NCI-H146 (cell line): Measurements from ENCODE around the gene RNF111.
"Not testable (repeated sequence)": the region's sequence is repeated elsewhere in the genome, so short reads cannot be mapped to it uniquely, and the experiment has no call there.

Experiments
- DNase-seq: peaks from one replicate; lab custom pipeline; 2025; lab: John Stamatoyannopoulos, UW

The RNF111 gene

GRCh38 chr15:59000251-59000650 lies 12.8 kb downstream of the RNF111 start:
- not testable (repeated sequence) for DNase-seq

- DNase-seq = no peak
These were observed 14.5 kb downstream of the RNF111 start for GRCh38 chr15:59001946-59002345.

GRCh38 chr15:59002418-59002859 lies 15.0 kb downstream of the RNF111 start:
- DNase-seq = no peak

DNA sequence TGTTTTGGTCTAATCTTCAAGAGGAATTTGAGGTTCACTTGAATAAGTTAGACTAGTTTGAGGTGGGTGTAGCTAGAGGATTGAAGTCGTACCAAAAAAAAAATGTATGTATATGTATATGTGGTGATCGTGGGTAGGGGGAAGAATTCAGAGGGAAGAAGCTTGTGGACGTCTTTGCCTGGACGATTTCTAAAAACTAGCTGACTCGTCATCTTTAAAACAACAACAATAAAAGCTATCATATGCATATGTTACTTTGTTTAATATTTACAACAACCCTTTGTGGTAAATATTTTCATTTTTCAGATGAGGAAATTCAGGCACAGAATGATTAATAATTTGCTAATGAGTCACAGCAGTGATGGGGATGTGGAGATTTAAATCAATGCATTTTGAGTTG lies 18.1 kb downstream of the RNF111 start:
- no peak for DNase-seq

- no peak for DNase-seq
These were observed 20.6 kb downstream of the RNF111 start for GRCh38 chr15:59008086-59008485.

DNA sequence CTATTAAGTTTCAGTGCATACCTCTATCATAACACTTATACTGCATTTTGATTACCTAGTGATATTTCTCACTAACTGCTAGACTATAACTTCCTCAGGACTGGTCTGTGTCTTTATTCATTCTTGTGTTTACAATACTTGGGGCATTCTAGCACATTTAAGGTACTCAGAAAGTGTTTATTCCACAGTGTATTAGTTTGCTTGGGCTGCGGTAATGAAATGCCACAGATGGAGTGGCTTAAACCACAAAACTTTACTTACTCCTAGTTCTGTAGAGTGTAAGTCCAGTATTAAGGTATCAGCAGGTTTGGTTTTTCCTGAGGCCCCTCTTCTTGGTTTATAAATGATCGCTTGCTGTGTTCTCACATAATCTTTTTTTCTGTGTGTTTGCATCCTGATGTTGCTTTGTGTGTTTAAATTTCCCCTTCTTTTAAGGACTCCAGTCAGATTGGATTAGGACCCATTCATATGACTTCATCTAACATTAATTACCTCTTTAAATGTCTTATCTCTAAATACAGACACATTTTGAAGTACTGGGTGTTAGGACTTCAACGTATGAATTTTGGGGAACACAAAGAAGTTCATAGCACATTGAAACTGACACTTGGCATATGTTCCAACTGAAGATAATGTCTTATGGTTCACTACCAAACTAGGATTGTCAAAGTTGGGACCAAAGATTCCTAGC lies 23.9 kb downstream of the RNF111 start:
- no peak for DNase-seq

- DNase-seq = no peak
These were observed 25.9 kb downstream of the RNF111 start for GRCh38 chr15:59013246-59013873.

DNA sequence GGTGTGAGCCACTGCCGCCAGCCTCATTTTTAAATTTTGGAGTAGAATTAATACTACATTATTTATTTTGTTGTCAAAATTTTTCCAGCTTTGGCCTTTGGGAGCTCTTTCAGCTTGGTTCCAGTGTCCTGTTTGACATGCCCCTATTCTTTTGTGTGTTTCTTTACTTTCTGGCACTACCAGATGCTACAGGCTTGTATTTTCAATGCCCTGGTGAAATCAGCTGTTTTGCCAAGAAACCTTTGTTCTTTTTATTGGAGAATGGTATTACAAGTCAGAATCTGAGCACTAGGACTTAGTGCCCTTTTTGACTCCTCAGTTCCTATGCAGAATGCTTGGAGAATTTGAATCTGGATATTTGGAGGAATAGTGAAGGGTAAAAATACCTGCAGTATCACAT lies 26.6 kb downstream of the RNF111 start:
- no peak for DNase-seq

GRCh38 chr15:59017449-59017848 lies 30.0 kb downstream of the RNF111 start:
- no peak for DNase-seq

DNA sequence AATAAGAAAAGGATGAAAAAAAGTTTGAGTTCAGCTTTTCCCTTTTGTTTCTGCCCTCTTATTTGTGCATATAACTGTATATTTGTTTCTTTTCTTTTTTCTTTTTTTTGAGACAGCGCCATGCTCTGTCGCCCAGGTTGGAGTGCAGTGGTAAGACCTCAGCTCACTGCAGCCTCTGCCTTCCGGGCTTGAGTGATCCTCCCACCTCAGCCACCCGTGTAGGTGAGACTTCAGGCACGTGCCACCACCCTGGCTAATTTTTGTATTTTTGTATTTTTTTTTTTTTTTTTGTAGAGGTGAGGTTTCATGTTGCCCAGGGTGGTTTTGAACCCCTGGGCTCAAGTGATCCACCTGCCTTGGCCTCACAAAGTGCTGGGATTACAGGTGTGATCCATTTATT lies 31.4 kb downstream of the RNF111 start:
- DNase-seq = no peak

DNA sequence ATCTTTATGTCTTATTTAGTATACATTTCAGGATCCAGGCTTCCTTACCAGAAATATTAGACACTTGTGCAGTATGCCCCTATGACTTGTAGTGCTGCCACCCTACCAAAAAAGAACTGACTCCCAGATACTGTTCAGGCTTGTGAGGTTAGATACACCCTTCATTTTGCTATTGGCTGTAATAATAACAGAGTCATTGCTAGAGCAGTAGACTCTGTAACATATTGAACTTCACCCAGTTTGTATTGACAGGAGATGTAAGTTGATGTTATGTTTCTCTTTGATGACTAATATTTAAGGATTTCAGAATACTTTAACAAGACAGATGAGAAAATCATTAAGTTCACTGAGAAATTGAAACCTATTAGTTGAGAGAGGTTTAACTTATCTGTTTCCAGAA lies 32.9 kb downstream of the RNF111 start:
- no peak for DNase-seq

GRCh38 chr15:59022188-59022587 lies 34.7 kb downstream of the RNF111 start:
- DNase-seq = no peak

- no peak for DNase-seq
These were observed 38.7 kb downstream of the RNF111 start for GRCh38 chr15:59026207-59026606.

GRCh38 chr15:59028387-59028955 lies 41.0 kb downstream of the RNF111 start:
- no peak for DNase-seq

GRCh38 chr15:59029554-59029953 lies 42.1 kb downstream of the RNF111 start:
- DNase-seq = no peak

- no peak for DNase-seq
These were observed 47.7 kb downstream of the RNF111 start for GRCh38 chr15:59035201-59035600.

DNA sequence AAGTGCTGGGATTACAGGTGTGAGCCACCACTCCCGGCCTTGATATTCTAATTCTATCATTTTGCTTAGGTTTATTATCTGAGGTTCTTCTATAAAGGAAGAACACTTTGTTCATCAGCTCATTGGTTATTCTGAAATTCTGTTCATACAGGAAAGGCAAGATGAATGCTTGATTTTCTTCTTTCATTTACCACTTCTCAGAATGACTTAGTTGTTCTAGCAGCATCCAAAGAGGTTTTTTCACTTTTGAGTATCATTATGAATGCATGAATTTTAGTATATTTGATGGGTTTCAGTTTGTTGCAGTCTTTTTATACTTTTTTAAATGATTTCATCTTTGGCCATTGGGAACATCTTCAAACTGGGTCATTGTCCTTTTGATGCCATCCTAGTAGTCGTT lies 51.8 kb downstream of the RNF111 start:
- DNase-seq = no peak

DNA sequence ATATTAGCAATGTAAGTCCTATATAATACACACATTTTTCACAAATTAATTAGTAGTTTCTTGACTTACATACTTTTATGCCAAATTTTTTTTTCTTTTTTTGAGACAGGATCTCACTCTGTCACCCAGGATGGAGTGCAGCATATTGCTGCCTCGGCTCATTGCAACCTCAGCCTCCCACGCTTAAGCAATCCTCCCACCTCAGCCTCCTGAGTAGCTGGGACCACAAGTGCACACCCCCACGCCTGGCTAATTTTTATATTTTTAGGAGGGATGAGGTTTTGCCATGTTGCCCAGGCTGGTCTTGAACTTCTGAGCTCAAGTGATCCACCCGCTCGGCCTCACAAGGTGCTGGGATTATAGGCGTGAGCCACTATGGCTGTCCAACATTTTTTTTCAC lies 54.6 kb downstream of the RNF111 start:
- DNase-seq = no peak

DNA sequence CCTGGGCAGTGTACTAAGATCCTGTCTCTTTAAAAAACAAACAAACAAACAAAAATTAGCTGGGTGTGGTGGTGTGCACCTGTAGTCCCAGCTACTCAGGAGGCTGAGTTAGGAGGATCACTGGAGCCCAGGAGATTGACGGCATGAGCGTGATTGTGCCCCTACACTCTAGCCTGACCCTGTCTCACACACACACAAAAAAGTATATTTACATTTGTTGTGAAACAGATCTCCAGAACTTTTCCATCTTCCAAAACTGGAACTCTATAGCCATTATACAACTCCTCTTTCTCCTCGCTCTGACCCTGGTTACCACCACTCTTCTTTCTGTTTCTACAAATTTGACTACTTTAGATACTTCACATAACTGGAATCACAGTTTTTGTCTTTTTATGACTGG lies 61.4 kb downstream of the RNF111 start:
- no peak for DNase-seq

DNA sequence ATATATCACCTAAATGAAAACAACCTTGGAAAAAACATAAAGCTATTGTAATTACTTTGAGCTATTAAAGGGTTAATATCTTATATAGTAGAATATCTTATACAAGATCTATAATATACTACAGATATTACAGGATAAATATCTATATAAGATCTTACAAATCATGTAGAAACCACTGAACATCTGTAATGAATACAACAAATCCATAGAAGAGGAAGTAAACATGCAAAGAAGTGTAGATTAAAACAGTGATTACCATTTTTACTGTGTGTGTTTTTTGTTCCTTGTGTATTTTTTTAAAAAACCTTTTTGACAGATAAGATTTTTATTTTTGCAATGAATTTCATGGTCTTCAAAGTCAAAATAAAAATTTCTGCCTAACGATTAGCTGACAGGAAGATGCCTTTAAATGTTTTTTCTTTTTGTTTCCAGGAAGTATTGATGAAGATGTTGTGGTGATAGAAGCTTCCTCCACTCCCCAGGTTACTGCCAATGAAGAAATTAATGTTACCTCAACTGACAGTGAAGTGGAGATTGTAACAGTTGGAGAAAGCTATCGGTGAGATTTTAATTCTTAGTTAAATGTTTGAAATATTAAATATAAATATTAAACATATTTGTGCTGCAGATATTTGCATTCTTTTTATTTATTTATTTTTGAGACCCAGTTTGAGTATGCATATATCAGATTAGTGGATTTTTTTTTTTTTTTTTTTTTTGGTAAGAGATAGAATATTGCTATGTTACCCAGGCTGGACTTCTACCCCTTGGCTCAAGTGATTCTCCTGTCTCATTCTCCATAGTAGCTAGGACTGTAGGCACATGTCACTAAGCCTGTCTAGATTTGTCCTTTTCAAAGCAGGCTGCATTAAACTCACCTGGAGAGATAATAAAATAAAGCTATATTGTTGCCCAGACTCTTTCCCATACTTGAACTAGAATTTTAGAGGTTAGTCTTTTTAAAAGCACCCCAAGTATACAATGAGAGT lies 64.7 kb downstream of the RNF111 start:
- no peak for DNase-seq

DNA sequence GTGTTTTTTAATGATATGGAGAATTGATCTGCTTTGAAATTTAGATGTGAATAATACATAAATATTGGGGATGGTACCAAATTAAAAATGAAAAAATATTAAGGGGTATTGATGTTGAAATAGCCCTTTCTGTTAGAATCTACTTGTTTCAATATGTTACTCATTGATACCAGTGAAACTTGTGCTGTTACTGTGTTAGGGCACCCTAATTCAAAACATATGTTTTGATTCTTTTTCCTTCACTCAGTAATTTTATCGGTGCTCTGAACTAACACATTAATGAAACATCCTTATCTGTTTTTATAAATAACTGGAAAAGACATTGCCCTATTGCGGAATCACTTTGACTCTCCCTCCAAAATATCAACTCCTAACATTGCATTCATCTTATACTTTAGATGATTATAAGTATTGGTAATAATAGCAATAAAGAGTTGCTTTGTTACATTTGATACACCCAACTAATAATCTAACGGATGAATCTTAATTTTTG lies 65.5 kb downstream of the RNF111 start:
- DNase-seq = no peak

GRCh38 chr15:59053482-59053881 lies 66.0 kb downstream of the RNF111 start:
- DNase-seq = no peak
